Thyroid gland (tissue), 4 donors: ENCODE data around the gene DLG1.

Experiments
- CTCF ChIP-seq, 6 experiments: fragments of 200-600 bp in 3 of 6; fragments of 450-650 bp in 3 of 6; sonication (generic) in 3 of 6; IDR thresholded peaks; one replicate each; pipeline ENCODE4 v1.5.1; 2016 to 2019; ENCODE audit warnings: antibody characterized with exemption in 6 of 6, mild to moderate bottlenecking in 2 of 6, inconsistent platforms in 1 of 6, moderate library complexity in 1 of 6
- POLR2A ChIP-seq, 2 donors: fragments of 450-650 bp; IDR thresholded peaks; one replicate each; pipeline ENCODE4 v1.6.1; 2017; ENCODE audit warnings: antibody characterized with exemption in 2 of 2, mild to moderate bottlenecking in 2 of 2, moderate library complexity in 1 of 2

GRCh38 chr3:197244751-197245150 lies 53.7 kb downstream of the DLG1 start:
- TF ChIP-seq CTCF (IDR thresholded peaks at IDR 0.05) (no peak), POLR2A (IDR thresholded peaks at IDR 0.05) (no peak)
